Spinal cord (tissue), 10 donors: ENCODE data around the gene INSM1. TPM values are rescaled to one million over a fixed set of nuclear protein-coding genes. Genes with fewer than 3 reads are reported as not detected.

Source experiments
- DNase-seq, 6 donors: peaks; one replicate each; pipeline versions ENCODE4 v3.0.0 to v3.0.0-alpha.2; 2013 to 2015; ENCODE audit warnings: low spot score in 6 of 6, low read depth in 4 of 6
- H3K27ac ChIP-seq: one replicate; pipeline ENCODE4 v1.5.1; 2013; ENCODE audit warnings: low read depth, low read length, control low read depth
- H3K27me3 ChIP-seq: one replicate; pipeline ENCODE4 v1.6.1; 2013; ENCODE audit warnings: low read length; ENCODE audit not compliant: control insufficient read depth, insufficient read depth
- H3K36me3 ChIP-seq: one replicate; pipeline ENCODE4 v1.6.1; 2013; ENCODE audit warnings: low read length; ENCODE audit not compliant: control insufficient read depth, insufficient read depth
- H3K4me1 ChIP-seq: one replicate; pipeline ENCODE4 v1.6.1; 2013; ENCODE audit warnings: low read length; ENCODE audit not compliant: control insufficient read depth, insufficient read depth
- H3K4me3 ChIP-seq: one replicate; pipeline ENCODE4 v1.5.1; 2013; ENCODE audit warnings: low read depth, low read length, control low read depth
- H3K9me3 ChIP-seq: one replicate; pipeline ENCODE4 v1.6.1; 2013; ENCODE audit warnings: low read length; ENCODE audit not compliant: control insufficient read depth, insufficient read depth
- WGBS: methylation state at CpG from one replicate; pipeline ENCODE4 v1.1.5; 2013; ENCODE audit warnings: missing lambda C conversion rate; ENCODE audit not compliant: insufficient coverage; 5-methylcytosine and 5-hydroxymethylcytosine counted together
- polyA plus RNA-seq, 2 donors: library from polyadenylated mRNA; unstranded; fragments of 120-200 nt; gene quantifications; one replicate each; pipeline ENCODE4 v1.2.1, GENCODE V29; 2013; ENCODE audit not compliant: insufficient read length in 2 of 2
- total RNA-seq, 2 donors: library from RNA; depleted of rRNA in 1 of 2; stranded (reverse); fragments of 120-200 nt in 1 of 2; fragments of >200 nt in 1 of 2; gene quantifications; one replicate each; pipeline versions ENCODE4 v1.2.3 to v1.2.4, GENCODE V29; 2013 to 2014
- donor health status: healthy.

The INSM1 gene
- total and polyA plus RNA-seq, 4 donors: 0.50 to 2.6 (median 1.5) TPM

DNA sequence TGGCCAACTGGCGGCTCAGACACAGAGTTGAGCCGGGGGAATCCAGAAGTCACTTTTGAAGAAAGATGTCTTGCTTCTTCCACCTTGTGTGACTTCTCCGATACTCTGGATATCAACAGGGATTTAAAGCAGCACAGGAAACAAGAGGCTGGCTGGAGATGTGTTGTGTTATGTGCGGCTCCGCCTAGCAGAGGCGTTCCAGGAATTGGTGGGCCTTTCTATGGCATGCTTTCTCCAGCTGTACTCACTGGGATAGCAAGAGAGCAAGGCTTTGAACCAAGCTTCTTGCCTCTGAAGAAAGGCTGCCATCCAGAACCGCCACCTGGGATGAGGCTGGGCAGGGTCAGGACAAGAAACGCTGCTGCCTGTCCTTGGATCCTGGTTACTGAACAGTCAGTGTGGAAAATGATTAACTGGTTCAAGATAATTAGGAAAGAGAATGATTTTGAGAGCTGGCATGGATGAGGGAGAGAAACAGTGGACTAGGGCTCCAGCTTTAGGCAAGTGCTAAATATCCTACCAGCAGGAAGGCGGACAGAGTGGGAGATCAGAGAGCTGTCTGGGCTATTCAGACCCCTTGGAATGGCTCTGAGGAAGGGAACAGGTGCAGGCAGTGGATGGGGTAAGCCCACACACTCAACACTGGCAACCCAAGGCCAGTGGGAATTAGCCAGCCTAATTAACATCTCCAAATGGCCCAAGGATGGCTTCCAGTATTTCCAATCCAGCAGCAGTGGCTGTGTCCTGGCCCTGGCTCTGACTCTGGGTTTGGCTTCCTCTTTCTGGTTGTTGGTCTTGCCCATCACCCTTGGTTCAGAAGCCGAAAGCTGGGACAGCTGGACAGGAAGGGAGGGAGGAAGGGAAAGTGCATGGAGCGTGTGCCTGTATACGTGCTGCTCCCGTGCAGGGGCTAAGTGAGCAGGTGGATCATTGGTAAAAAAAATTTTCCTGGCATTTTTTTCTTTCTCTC, 31.9 kb downstream of the INSM1 start:
- Histone ChIP-seq H3K36me3 (peaks cover 16% of the 10 kb centered on the region), H3K27me3 (peaks cover 10% of the 10 kb centered on the region), H3K4me3 (no peak overlapping the region), H3K4me1 (peaks cover 6% of the 10 kb centered on the region), H3K27ac (no peak overlapping the region), H3K9me3 (no peaks in the 10 kb centered on the region)
- 93% methylated on average over 9 of the region's 13 CpGs for WGBS
- DNase-seq: peak in 2 of 6 donors; percentile 26 to 54

GRCh38 chr20:20401991-20402390, 34.1 kb downstream of the INSM1 start:
- no peak for DNase-seq
- no peaks in the 10 kb centered on the region for H3K36me3 ChIP-seq
- H3K4me1 ChIP-seq: peaks cover 6% of the 10 kb centered on the region
- no CpG with 5 or more reads among the region's 3 CpGs for WGBS
- no peak overlapping the region for H3K4me3 ChIP-seq
- no peaks in the 10 kb centered on the region for H3K9me3 ChIP-seq
- no peak overlapping the region for H3K27ac ChIP-seq
- H3K27me3 ChIP-seq: peaks cover 7% of the 10 kb centered on the region

- H3K4me3 ChIP-seq: no peak overlapping the region
- 88% methylated on average over 4 of the region's 5 CpGs for WGBS
- DNase-seq: no peak
- H3K4me1 ChIP-seq: no peaks in the 10 kb centered on the region
- H3K27ac ChIP-seq: no peak overlapping the region
- peaks cover 7% of the 10 kb centered on the region for H3K27me3 ChIP-seq
- H3K36me3 ChIP-seq: no peaks in the 10 kb centered on the region
- no peaks in the 10 kb centered on the region for H3K9me3 ChIP-seq
Observed at GRCh38 chr20:20404633-20405032, 36.7 kb downstream of the INSM1 start.

DNA sequence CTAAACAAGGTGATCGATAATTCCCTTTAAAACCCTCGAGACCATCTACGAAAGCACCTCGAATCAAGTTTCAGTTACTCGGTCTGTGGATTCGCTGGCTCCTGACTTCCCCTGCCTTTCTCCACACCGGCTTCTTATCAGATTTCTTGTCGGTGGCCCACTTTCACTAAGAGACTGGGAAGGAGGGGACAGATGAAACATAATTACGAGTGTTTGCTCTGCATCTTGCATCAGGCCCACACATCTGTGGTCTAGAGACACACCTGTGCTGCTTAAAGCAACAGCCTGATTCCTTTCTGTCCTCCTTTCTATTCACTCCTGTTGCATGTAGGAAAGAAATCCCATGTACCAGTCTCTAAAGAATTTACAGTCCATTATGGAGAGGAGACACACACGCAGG, 37.7 kb downstream of the INSM1 start:
- Histone ChIP-seq H3K9me3 (no peaks in the 10 kb centered on the region), H3K27me3 (peaks cover 8% of the 10 kb centered on the region), H3K27ac (no peak overlapping the region), H3K4me3 (no peak overlapping the region), H3K36me3 (no peaks in the 10 kb centered on the region), H3K4me1 (no peaks in the 10 kb centered on the region)
- WGBS: 91% methylated on average over 8 of the region's 10 CpGs
- DNase-seq: no peak

GRCh38 chr20:20406306-20406705, 38.4 kb downstream of the INSM1 start:
- no peak overlapping the region for H3K4me3 ChIP-seq
- no peaks in the 10 kb centered on the region for H3K4me1 ChIP-seq
- WGBS: 100% methylated on average over 1 of the region's 2 CpGs
- no peak overlapping the region for H3K27ac ChIP-seq
- peaks cover 11% of the 10 kb centered on the region for H3K27me3 ChIP-seq
- H3K36me3 ChIP-seq: no peaks in the 10 kb centered on the region
- no peaks in the 10 kb centered on the region for H3K9me3 ChIP-seq
- no peak for DNase-seq

DNA sequence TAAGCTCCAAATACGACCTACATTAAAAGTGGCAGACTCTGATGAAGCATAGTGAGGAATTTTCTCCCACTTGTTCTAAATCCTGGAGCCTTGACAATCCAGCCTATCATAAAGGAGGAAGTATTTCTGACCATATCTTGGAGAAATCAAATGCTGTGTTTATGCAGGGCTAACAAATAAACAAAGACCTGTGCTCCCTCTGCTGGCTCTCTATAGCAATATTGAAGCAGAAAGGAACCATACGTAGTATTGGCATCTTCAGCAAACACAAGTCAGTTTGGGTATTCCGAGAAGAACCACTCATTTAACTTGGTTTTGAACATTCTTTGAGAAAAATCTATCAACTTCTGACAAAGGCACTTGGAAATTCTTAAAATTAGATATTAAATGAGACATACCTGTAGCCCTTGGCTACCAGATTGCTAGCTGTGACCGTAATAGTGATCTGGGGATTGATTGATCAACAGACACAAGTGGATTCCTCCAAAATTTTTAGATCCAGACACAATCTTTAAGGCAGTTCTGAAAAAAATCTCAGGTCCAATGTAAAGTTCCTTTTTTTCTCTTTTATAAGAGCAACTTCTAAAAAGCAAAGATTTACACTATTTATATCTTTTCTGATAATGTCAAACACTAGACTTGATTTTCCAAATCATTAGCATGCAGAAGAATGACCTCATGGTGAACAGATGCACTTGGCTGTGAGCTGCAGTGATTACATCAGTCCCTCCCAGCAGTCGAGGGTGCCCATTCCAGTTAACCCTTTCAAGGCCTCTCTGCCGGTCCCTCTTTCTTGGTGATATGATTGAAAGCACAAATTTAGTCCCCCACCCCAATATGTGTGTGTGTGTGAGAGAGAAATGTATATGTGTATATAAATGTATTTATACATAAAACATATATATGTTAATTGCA, 40.2 kb downstream of the INSM1 start:
- 80% methylated on average over 1 of the region's 6 CpGs for WGBS
- peak in 4 of 6 donors; percentile 28 to 90 (median 56) for DNase-seq
- Histone ChIP-seq H3K4me3 (no peak overlapping the region), H3K4me1 (no peaks in the 10 kb centered on the region), H3K36me3 (no peaks in the 10 kb centered on the region), H3K27me3 (peaks cover 24% of the 10 kb centered on the region), H3K27ac (no peak overlapping the region), H3K9me3 (no peaks in the 10 kb centered on the region)

- DNase-seq: no peak
- H3K4me3 ChIP-seq: no peak overlapping the region
- H3K27ac ChIP-seq: no peak overlapping the region
- H3K36me3 ChIP-seq: no peaks in the 10 kb centered on the region
- H3K9me3 ChIP-seq: no peaks in the 10 kb centered on the region
- H3K4me1 ChIP-seq: peaks cover 8% of the 10 kb centered on the region
- peaks cover 26% of the 10 kb centered on the region for H3K27me3 ChIP-seq
- 89% methylated on average over 2 of the region's 4 CpGs for WGBS
Observed at GRCh38 chr20:20409331-20409730, 41.4 kb downstream of the INSM1 start.

- no peak overlapping the region for H3K27ac ChIP-seq
- H3K27me3 ChIP-seq: peaks cover 26% of the 10 kb centered on the region
- H3K4me3 ChIP-seq: no peak overlapping the region
- peaks cover 8% of the 10 kb centered on the region for H3K4me1 ChIP-seq
- no peaks in the 10 kb centered on the region for H3K9me3 ChIP-seq
- no peaks in the 10 kb centered on the region for H3K36me3 ChIP-seq
- 43% methylated on average over 3 of the region's 6 CpGs for WGBS
- DNase-seq: peak in 2 of 6 donors; percentile 79 to 91
Observed at GRCh38 chr20:20410678-20411077, 42.8 kb downstream of the INSM1 start.

- peaks cover 8% of the 10 kb centered on the region for H3K4me1 ChIP-seq
- no peaks in the 10 kb centered on the region for H3K9me3 ChIP-seq
- no peak overlapping the region for H3K27ac ChIP-seq
- 73% methylated on average over 7 of the region's 12 CpGs for WGBS
- H3K27me3 ChIP-seq: peaks cover 32% of the 10 kb centered on the region
- no peaks in the 10 kb centered on the region for H3K36me3 ChIP-seq
- peak in 2 of 6 donors; percentile 39 to 67 for DNase-seq
- H3K4me3 ChIP-seq: no peak overlapping the region
Observed at GRCh38 chr20:20411402-20411801, 43.5 kb downstream of the INSM1 start.
